Cardiac fibroblast (primary cell): ENCODE results near the gene TMED10.
A peak's percentile ranks its signal among the peaks of the same experiment; 100 is the strongest.

ENCODE experiments used
- DNase-seq, 2 donors: peaks; one replicate each; pipeline versions ENCODE4 v3.0.0 to v3.0.0-alpha.2; 2010; ENCODE audit warnings: low read depth in 2 of 2
- H3K4me3 ChIP-seq, 2 donors: replicated peaks in 1 of 2; 1 replicate in 1 of 2; 2 replicates in 1 of 2; pipeline ENCODE4 v1.5.1; 2011; ENCODE audit warnings: low read depth in 2 of 2, low read length in 2 of 2, mild to moderate bottlenecking in 2 of 2, moderate library complexity in 1 of 2
- TF ChIP-seq, protein P1 (sequence below): IDR thresholded peaks from one replicate; pipeline ENCODE4 v1.5.1; 2011; ENCODE audit warnings: low read depth, mild to moderate bottlenecking, low read length, inconsistent platforms

TMED10 gene

DNA sequence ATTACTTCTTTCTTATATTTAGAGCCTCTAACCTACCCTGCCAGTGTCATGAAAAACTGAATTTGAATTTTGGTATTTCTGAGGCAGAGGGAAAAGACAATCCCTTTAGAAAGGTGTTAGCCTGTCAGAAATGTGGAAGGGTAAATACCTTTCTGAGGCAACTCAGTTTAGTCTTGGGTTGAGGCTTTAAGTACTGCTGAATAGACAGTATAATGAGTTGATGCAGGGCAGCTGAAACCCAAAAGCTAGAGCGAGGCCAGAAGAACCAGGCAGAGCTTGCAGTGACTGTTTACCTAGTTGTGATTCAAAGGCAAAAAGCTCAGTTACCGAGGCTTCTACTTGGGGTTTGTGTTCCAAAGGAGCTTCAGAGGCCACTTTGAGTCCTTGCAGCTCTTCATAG is 88.3 kb downstream of the TMED10 start:
- no peak overlapping the region for H3K4me3 ChIP-seq
- TF ChIP-seq, protein P1, sequence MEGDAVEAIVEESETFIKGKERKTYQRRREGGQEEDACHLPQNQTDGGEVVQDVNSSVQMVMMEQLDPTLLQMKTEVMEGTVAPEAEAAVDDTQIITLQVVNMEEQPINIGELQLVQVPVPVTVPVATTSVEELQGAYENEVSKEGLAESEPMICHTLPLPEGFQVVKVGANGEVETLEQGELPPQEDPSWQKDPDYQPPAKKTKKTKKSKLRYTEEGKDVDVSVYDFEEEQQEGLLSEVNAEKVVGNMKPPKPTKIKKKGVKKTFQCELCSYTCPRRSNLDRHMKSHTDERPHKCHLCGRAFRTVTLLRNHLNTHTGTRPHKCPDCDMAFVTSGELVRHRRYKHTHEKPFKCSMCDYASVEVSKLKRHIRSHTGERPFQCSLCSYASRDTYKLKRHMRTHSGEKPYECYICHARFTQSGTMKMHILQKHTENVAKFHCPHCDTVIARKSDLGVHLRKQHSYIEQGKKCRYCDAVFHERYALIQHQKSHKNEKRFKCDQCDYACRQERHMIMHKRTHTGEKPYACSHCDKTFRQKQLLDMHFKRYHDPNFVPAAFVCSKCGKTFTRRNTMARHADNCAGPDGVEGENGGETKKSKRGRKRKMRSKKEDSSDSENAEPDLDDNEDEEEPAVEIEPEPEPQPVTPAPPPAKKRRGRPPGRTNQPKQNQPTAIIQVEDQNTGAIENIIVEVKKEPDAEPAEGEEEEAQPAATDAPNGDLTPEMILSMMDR: no peak
- DNase-seq: no peak

GRCh38 chr14:75084513-75084912 is 91.9 kb downstream of the TMED10 start:
- no peak for DNase-seq
- TF ChIP-seq, protein P1: no peak
- H3K4me3 ChIP-seq: no peak overlapping the region

GRCh38 chr14:75083271-75083670 is 93.1 kb downstream of the TMED10 start:
- H3K4me3 ChIP-seq: no peak overlapping the region
- TF ChIP-seq, protein P1: no peak
- no peak for DNase-seq

DNA sequence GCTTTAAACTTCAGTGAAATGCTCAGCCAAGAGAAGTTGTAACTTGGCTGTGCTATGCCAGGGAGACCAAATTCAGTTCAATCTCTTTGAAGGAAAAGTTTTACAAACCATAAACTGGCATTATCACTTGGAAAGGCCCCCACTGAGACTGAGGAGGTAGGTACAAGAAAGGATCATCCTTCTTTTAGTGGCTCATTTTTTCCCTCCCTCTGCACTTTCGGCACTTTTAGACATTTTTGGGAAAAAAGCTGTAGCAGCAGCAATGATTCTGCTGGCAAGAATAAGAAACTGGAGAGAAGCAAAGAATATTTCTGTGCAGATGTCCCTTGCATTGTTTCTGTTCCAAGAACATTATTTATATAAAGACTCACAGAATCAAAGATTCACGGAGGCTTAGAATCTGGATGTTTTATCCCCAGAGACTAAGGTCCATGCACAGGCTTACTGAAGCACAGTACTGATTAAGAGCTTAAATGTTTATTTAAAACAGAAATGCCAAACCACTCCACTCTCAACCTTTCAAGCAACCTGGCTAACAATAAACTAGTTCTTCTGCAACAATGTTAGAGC is 94.7 kb downstream of the TMED10 start:
- DNase-seq: peak in 1 of 2 donors; percentile 37
- TF ChIP-seq, protein P1: no peak
- no peak overlapping the region for H3K4me3 ChIP-seq
